22Rv1 (cell line): ENCODE results near the gene SOCS2.

Experiments used
- ZFX ChIP-seq: fragments of 450-650 bp; IDR thresholded peaks from 2 replicates; pipeline ENCODE4 v1.6.1; 2017; ENCODE audit warnings: antibody characterized with exemption, borderline replicate concordance
- TF ChIP-seq, protein P1 (sequence below): fragments of 450-650 bp; IDR thresholded peaks from 2 replicates; pipeline ENCODE4 v1.5.1; 2017; ENCODE audit warnings: mild to moderate bottlenecking

DNA sequence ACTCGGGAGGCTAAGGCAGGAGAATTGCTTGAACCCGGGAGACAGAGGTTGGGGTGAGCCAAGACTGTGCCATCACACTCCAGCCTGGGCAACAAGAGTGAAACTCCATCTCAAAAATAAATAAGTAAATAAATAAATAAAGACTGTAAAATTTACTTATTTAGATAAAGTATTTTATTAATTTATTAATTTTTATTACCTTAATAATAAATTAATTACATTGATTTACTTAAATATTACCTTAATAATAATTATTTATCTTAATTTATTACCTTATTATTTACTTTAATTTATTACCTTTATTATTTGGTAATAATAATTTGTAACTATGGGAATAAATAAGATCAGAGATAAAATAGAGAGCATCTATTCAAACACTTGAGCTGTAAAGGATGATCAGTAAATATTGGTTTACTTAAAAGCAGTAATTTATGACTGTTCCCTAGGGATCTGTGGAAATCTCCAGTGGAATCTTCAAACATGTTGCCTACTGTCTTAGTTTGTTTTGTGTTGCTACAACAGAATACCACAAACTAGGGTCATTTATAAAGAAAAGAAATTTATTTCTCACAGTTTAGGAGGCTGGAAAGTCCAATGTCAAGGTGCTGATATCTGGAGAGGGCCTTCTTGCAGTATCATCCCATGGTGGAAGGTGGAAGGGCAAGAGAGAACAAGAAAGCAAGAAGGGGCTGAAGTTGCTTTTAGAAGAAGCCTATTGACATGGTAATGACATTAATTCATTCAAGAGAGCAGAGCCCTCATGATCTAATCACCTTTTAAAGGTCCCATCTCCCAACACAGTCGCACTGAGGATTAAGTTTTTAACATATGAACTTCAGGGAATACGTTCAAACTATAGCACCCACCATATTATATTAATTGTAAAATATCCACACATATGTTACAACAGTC, 37.1 kb downstream of the SOCS2 start:
- TF ChIP-seq, protein P1, sequence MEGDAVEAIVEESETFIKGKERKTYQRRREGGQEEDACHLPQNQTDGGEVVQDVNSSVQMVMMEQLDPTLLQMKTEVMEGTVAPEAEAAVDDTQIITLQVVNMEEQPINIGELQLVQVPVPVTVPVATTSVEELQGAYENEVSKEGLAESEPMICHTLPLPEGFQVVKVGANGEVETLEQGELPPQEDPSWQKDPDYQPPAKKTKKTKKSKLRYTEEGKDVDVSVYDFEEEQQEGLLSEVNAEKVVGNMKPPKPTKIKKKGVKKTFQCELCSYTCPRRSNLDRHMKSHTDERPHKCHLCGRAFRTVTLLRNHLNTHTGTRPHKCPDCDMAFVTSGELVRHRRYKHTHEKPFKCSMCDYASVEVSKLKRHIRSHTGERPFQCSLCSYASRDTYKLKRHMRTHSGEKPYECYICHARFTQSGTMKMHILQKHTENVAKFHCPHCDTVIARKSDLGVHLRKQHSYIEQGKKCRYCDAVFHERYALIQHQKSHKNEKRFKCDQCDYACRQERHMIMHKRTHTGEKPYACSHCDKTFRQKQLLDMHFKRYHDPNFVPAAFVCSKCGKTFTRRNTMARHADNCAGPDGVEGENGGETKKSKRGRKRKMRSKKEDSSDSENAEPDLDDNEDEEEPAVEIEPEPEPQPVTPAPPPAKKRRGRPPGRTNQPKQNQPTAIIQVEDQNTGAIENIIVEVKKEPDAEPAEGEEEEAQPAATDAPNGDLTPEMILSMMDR = no peak
- no peak for TF ChIP-seq ZFX
